IPS-NIHi11 (cell line): Measurements from ENCODE around the gene ACSF3.

Source experiments
- DNase-seq: peaks from one replicate; pipeline ENCODE4 v3.0.0; 2012; ENCODE audit warnings: mixed read lengths, low spot score

ACSF3 gene

DNA sequence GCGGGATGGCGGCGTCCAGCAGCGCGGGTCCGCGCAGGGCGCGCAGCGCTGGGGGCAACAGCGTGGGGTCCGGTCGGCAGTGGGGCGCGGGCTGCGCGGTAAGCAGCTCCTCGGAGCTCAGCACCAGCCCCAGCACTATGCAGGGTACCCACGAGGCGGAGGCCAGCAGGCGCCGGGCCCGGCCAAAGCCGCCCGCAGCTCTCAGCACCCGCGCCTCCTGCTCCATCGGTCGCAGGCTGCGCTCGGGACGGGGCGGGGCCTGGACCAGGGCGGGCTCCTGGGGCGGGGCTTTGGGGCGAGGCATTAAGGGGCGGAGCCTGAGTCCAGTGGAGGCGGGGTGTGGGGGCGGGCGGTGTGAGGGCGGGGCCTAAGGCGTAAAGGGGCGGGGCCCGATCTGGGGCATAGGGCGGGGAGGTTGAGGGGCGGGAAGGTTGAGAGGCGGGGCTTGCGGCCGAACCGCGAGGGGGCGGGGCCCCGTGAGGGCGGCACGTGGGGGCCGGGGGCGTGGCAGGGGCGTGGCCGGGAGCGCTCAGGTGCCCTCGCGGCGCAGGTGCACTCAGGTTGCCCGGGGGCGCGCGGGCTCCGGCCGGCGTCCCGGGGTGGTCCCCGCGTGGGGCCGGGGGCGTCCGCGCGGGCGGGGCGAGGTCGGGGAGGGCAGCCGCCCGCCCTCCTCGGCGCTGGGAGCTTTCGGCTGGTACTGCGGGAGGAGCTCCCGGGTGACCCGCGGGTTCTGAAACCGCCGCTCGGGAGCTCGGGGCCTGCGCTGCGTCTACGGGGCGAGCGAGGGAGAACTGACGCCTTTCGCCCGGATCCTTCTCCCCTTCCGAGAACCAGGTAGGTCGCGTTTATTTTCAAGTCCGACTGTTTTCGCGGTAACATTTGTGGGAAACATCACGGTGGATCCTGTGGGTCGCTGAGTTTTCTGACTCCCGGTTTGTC is 108.1 kb downstream of the ACSF3 start:
- peak; percentile 98 for DNase-seq

GRCh38 chr16:89202422-89203215 is 109.0 kb downstream of the ACSF3 start:
- DNase-seq = peak; percentile 5
